ENCODE results near the gene COA1.
"Not testable (repeated sequence)": the region's sequence is repeated elsewhere in the genome, so short reads cannot be mapped to it uniquely, and the experiment has no call there.

Gene COA1

GRCh38 chr7:43727003-43727402 is 2.3 kb downstream of the COA1 start:
- DNase-seq (ENCODE audit: low read depth) = no peak

- no peak for DNase-seq (ENCODE audit: low read depth)
Measured at GRCh38 chr7:43726466-43726865, 2.9 kb downstream of the COA1 start.

GRCh38 chr7:43725251-43725650 is 4.1 kb downstream of the COA1 start:
- DNase-seq (ENCODE audit: low read depth) = no peak

GRCh38 chr7:43723007-43723341 is 6.3 kb downstream of the COA1 start:
- DNase-seq (ENCODE audit: low read depth) = no peak

GRCh38 chr7:43721193-43721806 is 8.0 kb downstream of the COA1 start:
- DNase-seq (ENCODE audit: low read depth) = no peak

- no peak for DNase-seq (ENCODE audit: low read depth)
Measured at GRCh38 chr7:43716598-43716997, 12.7 kb downstream of the COA1 start.

GRCh38 chr7:43715966-43716365 is 13.4 kb downstream of the COA1 start:
- DNase-seq (ENCODE audit: low read depth) = not testable (repeated sequence)

- DNase-seq (ENCODE audit: low read depth) = no peak
Measured at GRCh38 chr7:43711503-43711902, 17.8 kb downstream of the COA1 start.

GRCh38 chr7:43708055-43708454 is 21.3 kb downstream of the COA1 start:
- DNase-seq (ENCODE audit: low read depth) = not testable (repeated sequence)

- DNase-seq (ENCODE audit: low read depth) = no peak
Measured at GRCh38 chr7:43703573-43703972, 25.8 kb downstream of the COA1 start.

- DNase-seq (ENCODE audit: low read depth) = no peak
Measured at GRCh38 chr7:43702974-43703373, 26.3 kb downstream of the COA1 start.

- DNase-seq (ENCODE audit: low read depth) = no peak
Measured at GRCh38 chr7:43701929-43702328, 27.4 kb downstream of the COA1 start.

GRCh38 chr7:43701500-43701854 is 27.8 kb downstream of the COA1 start:
- DNase-seq (ENCODE audit: low read depth) = no peak

GRCh38 chr7:43700646-43701499 is 28.4 kb downstream of the COA1 start:
- DNase-seq (ENCODE audit: low read depth) = no peak

- no peak for DNase-seq (ENCODE audit: low read depth)
Measured at GRCh38 chr7:43700059-43700501, 29.2 kb downstream of the COA1 start.

- DNase-seq (ENCODE audit: low read depth) = no peak
Measured at GRCh38 chr7:43698460-43699255, 30.7 kb downstream of the COA1 start.

GRCh38 chr7:43697690-43698089 is 31.6 kb downstream of the COA1 start:
- DNase-seq (ENCODE audit: low read depth) = no peak

GRCh38 chr7:43695365-43695764 is 34.0 kb downstream of the COA1 start:
- DNase-seq (ENCODE audit: low read depth) = no peak

- no peak for DNase-seq (ENCODE audit: low read depth)
Measured at GRCh38 chr7:43694399-43694748, 34.9 kb downstream of the COA1 start.

GRCh38 chr7:43693687-43694398 is 35.5 kb downstream of the COA1 start:
- no peak for DNase-seq (ENCODE audit: low read depth)

GRCh38 chr7:43692582-43693373 is 36.5 kb downstream of the COA1 start:
- DNase-seq (ENCODE audit: low read depth) = no peak

- DNase-seq (ENCODE audit: low read depth) = no peak
Measured at GRCh38 chr7:43691611-43692010, 37.7 kb downstream of the COA1 start.
